ENCODE data around the gene CRISPLD2.

CRISPLD2 gene

DNA sequence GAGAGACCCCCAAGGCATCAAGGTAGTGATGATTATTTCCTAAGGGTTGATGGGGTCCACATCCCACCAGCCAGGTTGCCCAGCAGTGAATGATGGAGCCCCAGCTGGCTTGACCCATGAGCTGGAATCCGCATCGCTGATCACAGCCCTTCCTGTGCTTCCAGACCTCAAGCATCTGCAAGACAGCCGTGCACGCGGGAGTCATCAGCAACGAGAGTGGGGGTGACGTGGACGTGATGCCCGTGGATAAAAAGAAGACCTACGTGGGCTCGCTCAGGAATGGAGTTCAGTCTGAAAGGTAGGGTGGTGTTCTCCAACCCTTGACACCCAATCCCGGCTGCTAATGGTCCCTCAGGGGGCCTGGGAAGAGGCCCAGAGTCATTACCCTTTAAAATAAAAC, 69.3 kb downstream of the CRISPLD2 start:
- DNase-seq = no peak

DNA sequence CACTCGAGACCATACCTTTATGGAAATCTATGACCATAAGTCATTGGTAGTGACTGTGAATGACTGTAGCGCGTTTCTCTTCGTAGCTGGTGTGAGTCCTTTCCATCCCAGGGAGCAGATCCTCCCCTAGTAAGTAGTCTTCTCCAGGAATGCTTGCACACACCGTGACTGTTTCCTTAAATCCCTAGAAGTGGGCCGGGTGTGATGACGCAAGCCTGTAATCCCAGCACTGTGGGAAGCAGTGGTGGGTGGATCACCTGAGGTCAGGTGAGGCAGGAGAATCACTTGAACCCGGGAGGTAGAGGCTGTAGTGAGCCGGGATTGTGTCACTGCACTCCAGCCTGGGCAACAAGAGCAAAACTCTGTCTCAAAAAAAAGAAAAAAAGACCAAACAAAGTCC, 70.6 kb downstream of the CRISPLD2 start:
- DNase-seq = no peak

DNA sequence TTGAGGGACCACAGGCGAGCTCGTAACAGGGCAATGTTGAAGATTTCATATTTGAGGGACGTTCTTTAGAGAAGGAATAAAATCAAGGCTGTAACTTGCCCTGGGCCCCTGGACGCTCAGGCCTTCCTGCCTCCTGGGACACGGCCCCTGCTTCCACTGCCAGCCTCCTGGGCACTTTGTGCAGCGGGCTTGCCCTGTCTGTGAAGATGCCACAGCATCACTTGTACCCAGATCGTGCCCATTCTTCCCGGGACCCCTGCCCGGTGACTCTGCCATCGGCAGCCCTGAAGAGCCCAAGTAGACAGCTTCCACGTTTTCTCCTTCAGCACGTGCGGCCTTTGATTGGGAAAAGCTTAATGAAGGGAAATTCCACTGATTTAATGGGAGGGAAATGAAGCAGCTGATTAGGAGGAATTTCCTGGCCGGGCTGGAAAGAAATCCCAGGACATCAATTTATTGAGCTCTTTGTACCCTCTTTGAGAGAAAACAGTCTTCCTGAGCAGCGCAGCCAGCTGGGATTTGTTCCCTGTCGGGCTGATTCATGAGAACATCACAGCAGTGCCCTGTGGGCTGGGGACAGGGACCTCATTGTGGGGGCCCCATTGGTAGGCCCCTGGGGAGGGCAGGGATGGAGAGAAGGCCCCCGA, 71.5 kb downstream of the CRISPLD2 start:
- no peak for DNase-seq

DNA sequence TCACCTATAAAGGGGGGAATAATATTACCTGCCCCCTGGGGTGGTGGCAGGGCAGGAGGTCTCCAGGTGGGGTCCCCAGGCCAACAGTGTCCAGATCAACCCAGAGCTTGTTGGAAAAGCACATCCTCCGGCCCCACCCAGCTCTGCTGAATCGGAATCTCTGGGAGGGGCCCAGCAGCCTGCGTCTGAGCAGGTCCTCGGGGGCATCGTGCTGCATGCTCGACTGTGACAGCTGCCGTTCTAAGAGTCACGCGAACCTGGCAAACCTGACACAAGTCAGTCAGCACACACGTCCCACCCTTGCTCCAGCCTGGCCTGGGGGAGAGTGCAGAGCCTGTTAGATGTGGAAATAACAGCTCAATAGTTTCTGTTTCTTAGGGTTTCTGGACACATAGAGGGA, 72.3 kb downstream of the CRISPLD2 start:
- DNase-seq = no peak

DNA sequence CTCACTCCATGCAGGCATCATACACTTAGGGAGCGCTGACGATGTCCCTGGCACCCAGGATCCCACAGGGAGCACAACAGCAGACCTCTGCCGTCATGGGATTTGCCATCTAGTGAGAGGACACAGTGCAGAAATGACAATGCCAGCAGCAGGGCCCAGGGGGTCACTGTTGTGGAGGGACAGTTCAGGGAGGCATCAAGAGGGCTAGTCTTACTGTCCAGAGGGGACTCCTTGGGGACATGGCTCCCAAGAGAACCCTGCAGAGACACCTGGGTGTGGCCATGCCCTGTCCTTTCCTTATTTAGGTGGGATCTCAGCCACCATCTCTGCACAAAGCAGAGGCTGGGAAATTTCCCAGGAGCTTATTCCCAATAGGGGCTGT, 73.7 kb downstream of the CRISPLD2 start:
- DNase-seq = no peak

DNA sequence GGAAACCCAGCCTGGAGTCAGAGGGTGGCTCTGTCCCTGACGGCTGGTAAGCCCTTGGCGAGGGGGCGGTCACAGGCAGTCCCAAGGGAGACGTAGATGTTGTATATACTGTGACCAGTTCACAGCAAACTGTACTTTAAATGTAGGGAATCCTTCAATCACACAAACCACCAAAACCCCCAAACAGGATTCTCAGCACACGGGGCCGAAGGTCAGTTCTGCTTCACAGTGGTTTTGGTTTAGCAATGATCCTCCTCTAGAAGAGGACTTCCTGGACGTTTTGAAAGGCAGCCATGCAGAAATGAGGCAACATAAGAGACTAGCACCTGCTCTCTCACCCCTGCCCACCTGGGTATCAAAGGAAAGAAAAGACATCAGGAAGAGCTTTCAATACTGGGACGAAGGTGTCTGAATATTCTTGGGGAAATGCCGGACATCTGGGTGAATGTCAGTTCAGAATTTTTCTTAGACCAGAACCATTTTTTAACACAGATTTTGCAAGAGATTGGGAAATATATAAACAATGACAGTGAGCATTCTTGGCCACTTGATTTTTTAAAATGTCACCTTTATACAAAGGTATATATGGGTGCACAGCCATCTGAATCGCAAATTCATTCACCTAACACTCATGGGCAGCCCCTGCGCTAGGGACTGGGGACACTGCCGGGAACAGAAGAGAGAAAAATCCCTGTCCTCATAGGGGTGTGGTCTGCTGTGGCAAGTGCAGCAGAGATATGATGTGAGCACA, 74.2 kb downstream of the CRISPLD2 start:
- DNase-seq = no peak

DNA sequence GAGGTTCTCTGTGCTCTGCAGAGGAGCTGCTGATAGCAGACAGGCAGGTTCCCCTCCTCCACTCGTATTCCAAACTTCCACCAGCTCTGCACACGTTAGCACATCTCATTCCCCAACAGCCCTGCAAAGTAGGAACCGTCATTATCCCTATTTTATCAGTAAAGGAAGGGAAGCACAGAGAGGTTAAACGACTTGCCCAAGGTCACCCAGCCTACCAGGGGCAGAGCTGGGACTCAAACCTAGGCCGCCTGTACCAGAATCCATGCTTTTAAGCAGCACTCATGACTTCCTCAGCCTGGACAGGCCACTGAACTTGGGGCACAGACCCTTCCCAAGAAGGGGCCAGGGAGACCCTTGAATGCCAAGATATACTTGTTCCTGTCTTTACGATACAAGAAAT, 75.2 kb downstream of the CRISPLD2 start:
- DNase-seq = no peak

DNA sequence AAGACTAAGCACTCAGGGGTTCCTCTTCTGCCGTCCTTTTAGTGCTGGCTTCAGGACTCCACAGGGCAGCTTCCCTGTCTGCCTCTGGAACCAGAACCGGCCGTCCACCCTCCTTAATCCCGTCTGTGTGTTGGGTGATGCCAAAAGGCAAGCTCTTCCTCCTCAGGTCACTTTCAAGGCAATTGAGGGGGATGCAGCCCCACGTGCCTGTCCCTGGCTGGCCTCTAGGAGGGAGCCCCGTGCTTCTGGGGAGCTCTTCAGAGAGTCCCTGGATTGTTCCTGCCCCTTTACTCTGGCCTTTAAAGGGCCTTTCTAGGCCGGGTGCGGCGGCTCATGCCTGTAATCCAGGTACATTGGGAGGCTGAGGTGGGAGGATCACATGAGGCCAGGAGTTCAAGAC, 77.1 kb downstream of the CRISPLD2 start:
- no peak for DNase-seq

DNA sequence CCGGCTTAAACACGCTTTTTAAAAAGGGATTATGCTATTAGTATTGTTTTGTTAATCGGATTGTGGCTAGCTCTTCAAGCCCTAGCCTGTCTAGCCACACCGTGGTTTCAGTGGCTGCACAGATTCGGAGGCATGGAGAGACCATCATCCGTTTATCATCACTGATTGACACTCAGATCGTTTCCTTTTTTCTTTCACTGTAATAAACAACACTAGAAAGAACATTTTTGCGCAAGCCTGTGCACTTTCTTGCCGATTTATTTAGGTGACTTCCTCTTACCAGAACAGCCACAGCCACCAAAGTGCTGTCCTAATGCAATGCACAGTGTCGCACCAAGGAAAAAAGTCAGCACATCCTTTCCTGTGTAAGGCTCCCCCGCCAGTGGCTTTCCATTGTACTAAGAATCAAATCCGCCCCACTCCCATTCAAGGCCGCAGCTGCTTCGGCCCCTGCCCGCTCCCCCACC, 78.2 kb downstream of the CRISPLD2 start:
- no peak for DNase-seq

DNA sequence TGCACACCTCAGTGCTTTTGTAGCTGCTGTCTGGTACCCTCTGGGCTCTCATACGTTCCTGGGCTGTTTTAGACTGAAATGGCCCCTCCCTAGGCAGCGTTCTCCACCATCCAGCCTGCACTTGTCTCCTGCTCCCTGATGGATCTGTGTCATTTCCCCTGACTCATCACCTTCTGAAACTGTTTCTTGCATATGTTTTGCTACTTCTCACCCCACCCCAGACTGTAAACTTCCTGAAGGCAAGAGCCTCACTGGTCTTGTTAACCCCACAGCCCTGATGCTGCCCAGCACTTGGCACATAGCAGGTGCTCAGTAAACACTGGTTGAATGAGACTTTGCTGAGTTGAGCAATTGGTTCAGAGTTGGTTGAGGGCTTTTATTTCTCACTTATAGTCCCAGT, 78.7 kb downstream of the CRISPLD2 start:
- peak; percentile 46 for DNase-seq

DNA sequence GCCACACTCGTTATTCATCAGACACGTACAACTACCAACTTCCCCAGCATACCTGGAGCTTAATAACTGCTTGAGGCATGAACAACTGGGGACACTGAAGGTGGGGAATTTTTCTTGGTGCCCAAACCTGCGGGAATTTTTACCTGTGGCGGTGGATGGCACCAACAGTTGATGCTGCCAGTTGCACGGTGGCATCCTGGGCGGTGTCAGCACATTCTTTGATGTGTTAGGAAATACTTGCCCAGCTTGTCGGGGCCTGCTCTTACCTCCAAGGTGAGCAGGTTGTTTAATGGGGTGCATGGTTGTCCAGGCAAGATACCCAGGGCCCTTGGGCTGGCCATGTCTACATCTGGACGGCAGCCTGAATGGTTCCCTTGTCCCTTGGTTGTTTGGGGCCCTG, 79.6 kb downstream of the CRISPLD2 start:
- DNase-seq = no peak

DNA sequence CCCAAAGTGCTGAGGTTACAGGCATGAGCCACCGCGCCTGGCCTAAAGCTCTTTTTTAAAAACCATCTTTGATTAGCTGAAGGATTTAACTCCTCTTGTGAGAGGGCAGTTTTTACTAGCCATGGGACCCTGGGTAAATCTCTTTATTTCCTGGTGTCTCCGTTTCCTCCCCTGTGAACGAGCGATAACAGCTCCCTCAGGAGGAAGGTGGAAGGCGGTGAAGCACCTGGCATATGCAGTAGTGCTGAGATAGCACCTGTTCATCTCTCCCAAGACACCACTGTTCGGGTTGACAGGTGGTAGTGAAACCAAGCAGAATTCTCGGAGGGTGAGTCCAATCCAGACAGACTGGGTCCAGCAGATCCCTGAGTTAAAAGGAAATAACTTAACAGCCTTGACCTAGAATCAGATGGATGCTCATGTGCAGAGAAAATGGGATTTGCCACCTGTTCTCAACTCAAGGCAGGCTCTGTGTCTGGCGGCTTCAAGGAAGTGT, 86.2 kb downstream of the CRISPLD2 start:
- DNase-seq = no peak

DNA sequence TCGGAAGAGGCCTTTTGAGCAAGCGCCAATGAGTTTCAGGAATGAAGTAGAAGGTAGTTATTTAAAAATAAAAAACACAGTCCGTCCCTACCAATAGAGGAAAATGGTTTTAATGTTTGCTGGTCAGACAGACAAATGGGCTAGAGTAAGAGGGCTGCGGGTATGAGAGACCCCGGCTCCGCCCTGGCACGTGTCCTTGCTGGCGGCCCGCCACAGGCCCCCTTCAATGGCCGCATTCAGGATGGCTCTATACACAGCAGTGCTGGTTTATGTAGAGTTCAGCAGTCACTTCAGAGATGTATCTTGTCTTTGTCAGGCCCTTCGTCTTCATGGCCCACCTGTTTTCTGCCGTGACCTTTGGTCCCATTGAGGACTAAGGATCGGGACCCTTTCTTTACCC, 87.3 kb downstream of the CRISPLD2 start:
- DNase-seq = no peak

DNA sequence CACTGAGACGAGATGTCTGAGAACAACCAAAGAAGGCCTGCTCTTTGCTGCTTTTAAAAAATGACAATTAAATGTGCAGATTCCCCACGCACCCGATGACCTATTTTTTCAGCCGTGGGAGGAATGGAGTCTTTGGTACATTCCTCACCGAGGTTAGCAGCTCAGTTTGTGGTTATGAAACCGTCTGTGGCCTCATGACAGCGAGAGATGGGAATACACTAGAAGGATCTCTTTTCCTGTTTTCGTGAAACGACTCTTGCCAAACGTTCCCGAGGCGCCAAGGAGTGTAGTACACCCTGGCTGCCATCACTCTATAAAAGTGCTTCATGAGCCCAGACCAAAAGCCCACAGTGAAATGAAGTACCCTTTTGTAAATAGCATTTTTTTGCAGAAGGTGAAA, 87.8 kb downstream of the CRISPLD2 start:
- peak; percentile 26 for DNase-seq

DNA sequence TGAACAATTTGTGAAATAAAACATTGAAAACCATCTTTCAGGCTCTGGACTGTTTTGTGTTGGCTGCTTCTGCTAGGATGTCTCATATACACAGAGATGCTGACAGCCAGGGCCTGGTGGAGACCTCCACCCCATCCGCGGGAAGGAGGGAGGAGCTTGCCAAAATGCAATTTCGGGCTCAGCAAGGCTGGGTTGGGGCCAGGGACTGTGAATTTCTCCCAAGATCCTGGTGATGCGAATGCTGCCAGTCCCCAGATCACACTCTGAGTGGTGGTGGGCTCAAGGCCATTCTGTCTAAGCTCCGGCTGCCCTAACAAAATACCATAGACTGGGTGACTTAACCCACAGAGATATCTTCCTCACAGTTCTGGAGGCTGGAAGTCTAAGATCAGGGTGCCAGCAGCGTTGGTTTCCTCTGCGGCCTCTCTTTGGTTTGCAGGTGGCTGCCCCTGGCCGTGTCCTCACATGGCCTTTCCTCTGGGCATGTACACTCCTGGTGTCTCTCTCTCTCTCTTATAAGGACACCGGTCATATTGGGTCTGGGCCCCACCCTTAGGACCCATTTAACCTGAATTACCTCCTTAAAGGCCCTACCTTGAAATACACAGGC, 89.8 kb downstream of the CRISPLD2 start:
- DNase-seq = no peak

DNA sequence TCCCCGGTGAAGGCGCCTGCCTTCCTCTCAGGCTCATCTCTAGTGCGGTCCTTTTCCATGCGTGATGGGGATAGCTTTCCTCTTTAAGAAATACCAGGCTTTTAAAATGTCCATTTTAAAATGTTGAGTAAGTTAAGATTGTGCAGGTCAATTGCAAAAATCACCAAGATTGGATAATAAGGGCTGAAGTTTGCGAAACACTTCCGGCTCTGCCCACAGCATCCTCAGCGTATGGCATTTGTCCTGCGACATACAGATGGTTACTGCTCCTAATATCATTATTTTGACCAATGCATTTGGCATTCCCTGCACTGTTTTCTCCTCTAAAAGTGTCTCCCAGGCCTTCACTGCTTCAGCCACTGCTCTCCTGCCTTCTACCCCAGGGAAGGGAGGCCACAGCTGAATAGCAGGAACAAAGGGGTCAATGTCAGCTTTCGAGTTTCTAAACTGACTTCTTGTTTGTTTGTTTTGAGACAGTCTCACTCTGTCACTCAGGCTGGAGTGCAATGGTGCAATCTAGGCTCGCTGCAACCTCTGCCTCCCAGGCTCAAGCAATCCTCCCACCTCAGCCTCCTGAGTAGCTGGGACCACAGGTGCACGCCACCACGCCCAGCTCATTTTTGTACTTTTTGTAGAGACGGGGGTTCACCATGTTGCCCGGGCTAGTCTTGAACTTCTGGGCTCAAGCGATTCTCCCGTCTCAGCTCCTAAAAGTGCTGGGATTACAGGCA, 91.9 kb downstream of the CRISPLD2 start:
- no peak for DNase-seq

DNA sequence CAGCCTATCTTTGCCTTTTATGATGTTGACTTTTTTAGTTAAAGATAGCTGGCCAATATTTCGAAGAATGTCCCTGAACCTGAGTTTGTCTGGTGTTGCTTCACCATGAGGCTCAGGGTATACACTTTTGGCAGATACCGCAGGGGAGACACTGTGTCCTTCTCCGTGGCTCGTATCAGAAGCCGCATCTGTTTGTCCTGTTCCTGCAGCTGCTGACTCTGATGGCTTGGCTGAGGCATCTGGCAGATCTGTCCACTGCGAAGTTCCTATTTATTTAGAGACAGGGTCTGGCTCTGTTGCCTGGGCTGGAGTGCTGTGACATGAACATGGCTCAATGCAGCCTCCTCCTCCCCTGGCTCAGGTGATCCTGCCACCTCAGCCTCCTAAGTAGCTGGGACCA, 93.5 kb downstream of the CRISPLD2 start:
- no peak for DNase-seq

DNA sequence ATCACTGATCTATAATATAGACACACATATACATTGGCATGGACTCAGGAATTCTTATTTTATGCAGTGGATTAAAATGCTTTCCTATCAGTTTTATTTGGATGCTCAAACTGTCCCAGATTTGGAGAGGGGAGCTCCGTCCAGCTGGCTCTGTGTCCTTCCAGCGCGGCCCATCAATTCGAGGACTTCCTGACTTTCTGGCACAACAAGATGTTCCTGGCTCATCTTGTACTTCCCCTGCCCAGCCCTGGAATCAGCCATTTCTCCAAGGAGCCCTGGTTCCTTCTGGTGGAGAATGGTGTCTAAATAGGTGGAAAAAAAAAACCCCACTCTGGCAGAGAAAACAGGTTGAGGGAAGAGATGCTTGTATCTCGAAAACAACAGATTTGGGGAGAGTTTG, 94.5 kb downstream of the CRISPLD2 start:
- DNase-seq = no peak

DNA sequence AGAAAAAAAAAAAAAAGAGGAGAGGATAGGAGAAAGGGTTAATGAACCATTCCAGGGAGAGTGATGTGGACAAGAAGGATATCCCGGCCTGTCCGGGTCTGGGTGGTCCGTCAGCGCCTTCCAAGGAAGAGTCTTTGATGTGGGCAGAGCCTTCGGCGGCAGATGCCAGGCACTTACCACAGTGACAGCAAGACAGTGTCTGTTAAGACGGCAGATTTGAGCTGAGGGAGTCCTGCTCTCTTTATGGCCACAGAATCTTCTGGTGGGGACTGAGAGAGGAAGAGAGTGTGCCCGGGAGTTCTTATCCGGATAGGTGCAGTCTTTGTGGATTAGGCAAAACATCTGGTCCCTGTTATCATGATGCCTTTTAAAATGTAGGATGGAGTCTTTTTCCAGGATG, 96.4 kb downstream of the CRISPLD2 start:
- no peak for DNase-seq

DNA sequence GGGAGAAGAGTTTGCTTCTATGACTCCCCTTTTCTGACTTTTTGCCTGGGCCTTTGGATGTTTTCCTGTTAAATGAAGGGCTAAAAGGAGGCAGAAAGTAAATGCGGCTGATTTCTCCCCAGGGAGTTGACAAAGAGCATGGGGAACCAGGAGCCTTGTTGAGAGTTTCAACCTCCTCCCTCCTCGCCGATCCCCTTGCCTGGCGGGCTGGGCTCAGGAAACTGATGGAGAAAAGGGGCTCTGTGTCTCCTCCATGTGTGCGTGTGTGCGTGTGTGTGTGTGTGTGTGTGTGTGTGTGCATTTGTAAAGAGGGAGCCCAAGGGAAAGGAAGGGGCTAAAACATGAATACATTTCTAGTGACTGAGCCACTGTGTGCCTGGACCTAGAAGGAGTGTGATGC, 97.1 kb downstream of the CRISPLD2 start:
- DNase-seq = no peak

DNA sequence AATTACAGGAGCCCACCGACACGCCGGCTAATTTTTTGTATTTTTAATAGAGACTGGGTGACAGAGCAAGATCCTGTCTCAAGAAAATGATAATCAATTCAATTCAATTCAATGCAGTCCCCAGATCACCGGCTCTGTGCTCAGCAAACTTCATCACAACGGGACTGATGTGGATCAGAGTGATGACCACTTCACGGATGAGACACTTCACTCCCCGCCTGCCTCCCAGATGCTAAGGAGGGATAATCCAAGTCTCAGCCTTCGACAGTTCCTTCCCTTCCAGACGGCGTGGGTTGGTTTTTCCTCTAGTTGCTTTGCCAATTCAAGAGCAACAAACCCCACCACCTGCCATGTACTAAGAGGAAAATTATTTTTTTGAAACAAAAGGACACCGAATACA, 97.7 kb downstream of the CRISPLD2 start:
- DNase-seq = no peak

DNA sequence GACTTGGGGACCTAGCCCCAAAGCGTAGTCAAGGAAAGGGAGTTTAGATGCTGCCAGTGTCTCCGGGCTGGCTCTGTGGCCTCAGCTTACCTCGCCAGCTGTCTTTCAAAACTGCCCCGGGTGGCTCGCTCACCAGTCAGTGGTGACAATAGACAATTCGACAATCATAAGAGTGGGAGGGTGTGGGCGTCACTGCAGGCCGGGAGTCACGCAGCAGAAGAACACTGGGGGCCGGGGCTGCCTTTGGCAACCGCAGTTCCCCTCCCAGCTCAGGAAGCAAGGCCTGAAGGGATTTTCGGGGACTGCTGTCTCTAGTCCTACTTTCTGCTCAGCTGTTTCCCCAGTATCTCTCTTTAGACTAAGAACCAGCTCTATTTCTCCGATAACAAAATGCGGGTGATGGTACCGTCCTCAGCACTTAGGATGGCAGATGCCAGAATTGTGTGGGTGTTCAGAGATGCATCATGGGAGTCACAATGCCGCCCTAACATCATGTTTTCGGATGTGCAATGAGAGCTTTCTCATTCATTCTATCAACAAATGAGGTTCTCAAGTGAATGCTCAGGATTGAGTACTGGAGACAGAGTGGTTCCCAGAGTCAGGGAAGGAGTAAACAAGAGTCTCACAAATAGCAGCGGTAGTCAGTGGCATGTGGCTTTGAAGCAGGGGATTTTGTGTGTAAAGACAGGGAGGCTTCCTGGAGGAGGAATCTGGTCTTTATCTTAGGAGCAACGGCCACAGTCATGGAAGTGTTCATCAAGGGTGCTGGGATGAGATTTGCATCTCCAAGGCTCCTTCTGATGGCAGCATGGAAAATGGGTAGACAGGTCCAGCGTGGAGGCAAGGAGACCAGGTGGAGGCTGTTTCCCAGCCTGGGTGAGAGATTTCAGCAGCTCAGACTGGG, 98.5 kb downstream of the CRISPLD2 start:
- no peak for DNase-seq
